ENCODE results near the gene ABHD17C. TPM values are rescaled to one million over a fixed set of nuclear protein-coding genes. Genes with fewer than 3 reads are reported as not detected.

The ABHD17C gene
- total RNA-seq, 1 donor from 2014 or later, result 6.5 TPM

DNA sequence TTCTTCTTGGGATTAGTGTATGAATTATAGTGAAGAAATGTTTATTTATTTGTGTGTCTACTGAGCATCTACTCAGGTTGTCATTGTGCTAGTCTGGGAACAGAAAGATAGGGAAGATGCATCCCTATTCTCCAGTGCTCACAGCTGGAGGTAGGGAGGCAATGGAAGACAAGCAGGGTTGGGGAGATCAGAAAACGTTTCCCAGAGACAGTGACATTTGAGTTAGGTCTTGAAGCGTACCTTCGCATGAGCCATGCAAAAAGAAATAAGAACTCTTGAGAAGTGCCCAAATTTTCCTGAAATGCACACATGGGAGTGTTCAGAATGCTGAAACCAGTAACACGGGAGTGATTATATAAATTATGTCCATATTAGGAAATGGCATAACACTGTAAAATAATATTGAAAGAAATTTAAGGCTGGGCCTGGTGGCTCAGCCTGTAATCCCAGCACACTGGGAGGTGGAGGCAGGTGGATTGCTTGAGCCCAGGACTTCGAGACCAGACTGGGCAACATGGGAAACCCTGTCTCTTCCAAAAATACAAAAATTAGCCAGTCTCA, 78.8 kb downstream of the ABHD17C start:
- DNase-seq (ENCODE audit: low read depth), result no peak
- TF ChIP-seq, protein P1, sequence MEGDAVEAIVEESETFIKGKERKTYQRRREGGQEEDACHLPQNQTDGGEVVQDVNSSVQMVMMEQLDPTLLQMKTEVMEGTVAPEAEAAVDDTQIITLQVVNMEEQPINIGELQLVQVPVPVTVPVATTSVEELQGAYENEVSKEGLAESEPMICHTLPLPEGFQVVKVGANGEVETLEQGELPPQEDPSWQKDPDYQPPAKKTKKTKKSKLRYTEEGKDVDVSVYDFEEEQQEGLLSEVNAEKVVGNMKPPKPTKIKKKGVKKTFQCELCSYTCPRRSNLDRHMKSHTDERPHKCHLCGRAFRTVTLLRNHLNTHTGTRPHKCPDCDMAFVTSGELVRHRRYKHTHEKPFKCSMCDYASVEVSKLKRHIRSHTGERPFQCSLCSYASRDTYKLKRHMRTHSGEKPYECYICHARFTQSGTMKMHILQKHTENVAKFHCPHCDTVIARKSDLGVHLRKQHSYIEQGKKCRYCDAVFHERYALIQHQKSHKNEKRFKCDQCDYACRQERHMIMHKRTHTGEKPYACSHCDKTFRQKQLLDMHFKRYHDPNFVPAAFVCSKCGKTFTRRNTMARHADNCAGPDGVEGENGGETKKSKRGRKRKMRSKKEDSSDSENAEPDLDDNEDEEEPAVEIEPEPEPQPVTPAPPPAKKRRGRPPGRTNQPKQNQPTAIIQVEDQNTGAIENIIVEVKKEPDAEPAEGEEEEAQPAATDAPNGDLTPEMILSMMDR (IDR thresholded peaks at IDR 0.05; ENCODE audit: insufficient read depth, low read length, poor library complexity, severe bottlenecking), result no peak
- no peak overlapping the region for H3K4me3 ChIP-seq (ENCODE audit: low read depth, low read length)
- no peaks in the 10 kb centered on the region for H3K36me3 ChIP-seq (ENCODE audit: control insufficient read depth, insufficient read depth, low read length)
- peaks cover 6% of the 10 kb centered on the region for H3K27me3 ChIP-seq (ENCODE audit: control insufficient read depth, insufficient read depth, low read length)

DNA sequence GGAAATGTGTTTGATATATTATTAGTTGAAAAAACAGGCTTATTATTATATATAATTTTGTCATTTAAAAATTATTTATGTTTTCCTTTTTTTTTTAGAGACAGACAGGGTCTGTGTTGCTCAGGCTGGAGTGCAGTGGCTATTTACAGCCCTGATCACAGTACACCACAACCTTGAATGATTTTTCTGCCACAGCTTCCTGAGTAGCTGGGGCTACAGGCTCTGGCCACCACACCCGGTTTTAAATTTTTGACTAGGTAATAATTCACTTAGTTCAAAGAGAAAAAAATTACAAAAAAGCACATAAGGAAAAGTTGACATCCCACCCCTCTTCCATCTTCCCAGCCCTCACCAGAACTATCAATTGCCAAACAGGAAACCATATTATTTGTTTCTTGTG, 79.4 kb downstream of the ABHD17C start:
- DNase-seq (ENCODE audit: low read depth), result no peak
- no peak overlapping the region for H3K4me3 ChIP-seq (ENCODE audit: low read depth, low read length)
- no peaks in the 10 kb centered on the region for H3K36me3 ChIP-seq (ENCODE audit: control insufficient read depth, insufficient read depth, low read length)
- peaks cover 11% of the 10 kb centered on the region for H3K27me3 ChIP-seq (ENCODE audit: control insufficient read depth, insufficient read depth, low read length)
- TF ChIP-seq, protein P1 (IDR thresholded peaks at IDR 0.05; ENCODE audit: insufficient read depth, low read length, poor library complexity, severe bottlenecking), result no peak

DNA sequence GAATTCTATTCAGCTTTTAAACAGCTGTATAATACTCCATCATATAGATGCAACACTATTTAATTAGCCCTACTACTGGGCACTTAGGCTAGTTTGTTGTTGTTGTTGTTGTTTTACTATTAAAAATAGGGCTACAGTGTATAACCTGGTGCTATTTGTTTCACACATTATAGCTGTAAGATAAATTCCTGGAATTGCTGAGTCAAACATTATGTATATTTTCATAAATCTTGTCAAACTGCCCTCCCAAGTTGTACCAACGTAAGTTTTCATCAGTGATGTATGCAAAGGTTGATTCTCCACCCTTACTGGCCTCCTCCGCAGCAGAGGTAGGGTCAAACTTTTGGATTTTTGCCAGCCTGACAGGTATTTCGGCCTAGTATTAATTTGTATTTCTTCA, 80.2 kb downstream of the ABHD17C start:
- TF ChIP-seq, protein P1 (IDR thresholded peaks at IDR 0.05; ENCODE audit: insufficient read depth, low read length, poor library complexity, severe bottlenecking), result no peak
- no peak overlapping the region for H3K4me3 ChIP-seq (ENCODE audit: low read depth, low read length)
- DNase-seq (ENCODE audit: low read depth), result no peak
- peaks cover 20% of the 10 kb centered on the region for H3K27me3 ChIP-seq (ENCODE audit: control insufficient read depth, insufficient read depth, low read length)
- H3K36me3 ChIP-seq (ENCODE audit: control insufficient read depth, insufficient read depth, low read length), result no peaks in the 10 kb centered on the region

DNA sequence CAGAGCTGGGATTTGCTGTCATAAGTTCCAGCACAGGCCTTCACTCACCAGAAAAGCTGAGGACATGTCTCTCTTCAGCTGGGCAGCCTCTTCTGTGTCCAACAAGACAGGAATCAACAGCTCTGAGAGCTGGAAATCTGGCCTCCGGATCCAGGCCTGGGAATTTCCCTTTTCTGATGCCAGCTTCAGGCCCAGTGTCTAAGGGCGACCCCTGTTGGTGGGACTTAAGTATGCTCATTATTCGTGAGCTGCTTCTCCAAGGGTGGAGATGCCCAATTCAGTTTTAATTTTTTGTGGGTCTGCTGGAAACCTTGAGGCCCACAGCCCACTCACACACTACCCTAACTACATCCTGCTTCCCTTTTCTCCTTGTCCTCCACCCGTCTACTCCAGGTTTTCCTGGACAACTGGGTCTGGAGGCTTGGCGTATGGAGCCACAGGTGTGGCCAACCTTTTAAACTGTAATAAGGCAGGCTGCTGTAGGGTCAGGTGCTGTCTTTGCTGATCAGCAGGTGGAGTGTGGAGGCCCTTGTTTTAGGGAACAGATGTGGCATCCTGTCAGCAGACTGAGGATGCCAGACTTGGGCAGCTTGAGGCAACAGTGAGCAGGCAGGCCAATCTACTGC, 81.4 kb downstream of the ABHD17C start:
- H3K36me3 ChIP-seq (ENCODE audit: control insufficient read depth, insufficient read depth, low read length), result no peaks in the 10 kb centered on the region

DNA sequence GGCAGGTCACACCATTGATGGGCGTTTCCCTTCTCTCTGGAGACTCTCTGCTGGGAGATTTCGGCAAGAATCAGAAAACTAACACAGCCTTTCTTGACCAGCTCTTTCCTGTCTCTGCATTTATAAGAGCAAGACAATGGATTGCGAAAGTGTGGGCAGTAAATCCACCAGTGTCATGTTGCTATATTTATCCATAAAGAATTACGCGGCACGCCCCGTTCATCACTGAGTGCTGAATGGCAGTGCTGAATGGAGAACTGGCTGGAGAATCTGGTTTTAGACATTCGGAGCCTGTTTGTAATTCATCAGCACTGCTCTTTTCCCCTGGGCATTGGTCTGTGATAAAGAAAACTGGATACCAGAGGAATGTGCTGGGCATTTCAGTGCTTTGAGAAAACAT, 82.0 kb downstream of the ABHD17C start:
- TF ChIP-seq, protein P1 (IDR thresholded peaks at IDR 0.05; ENCODE audit: insufficient read depth, low read length, poor library complexity, severe bottlenecking), result no peak
- peaks cover 27% of the 10 kb centered on the region for H3K27me3 ChIP-seq (ENCODE audit: control insufficient read depth, insufficient read depth, low read length)
- no peak overlapping the region for H3K4me3 ChIP-seq (ENCODE audit: low read depth, low read length)
- DNase-seq (ENCODE audit: low read depth), result no peak
- no peaks in the 10 kb centered on the region for H3K36me3 ChIP-seq (ENCODE audit: control insufficient read depth, insufficient read depth, low read length)

More for the DNA sequence above, 81.4 kb downstream of the ABHD17C start:
- DNase-seq (ENCODE audit: low read depth), result peak; percentile 23
- Histone ChIP-seq H3K4me3 (ENCODE audit: low read depth, low read length) (no peak overlapping the region), H3K27me3 (ENCODE audit: control insufficient read depth, insufficient read depth, low read length) (peaks cover 26% of the 10 kb centered on the region)
- TF ChIP-seq, protein P1 (IDR thresholded peaks at IDR 0.05; ENCODE audit: insufficient read depth, low read length, poor library complexity, severe bottlenecking), result peak; percentile 90

All from kidney epithelial cell (primary cell).